ENCODE results near the gene SELENOM.
"Not testable (repeated sequence)": the region's sequence is repeated elsewhere in the genome, so short reads cannot be mapped to it uniquely, and the experiment has no call there.

Gene SELENOM

GRCh38 chr22:31073125-31073524 lies 34.2 kb downstream of the SELENOM start:
- not testable (repeated sequence) for DNase-seq

GRCh38 chr22:31069691-31070314 lies 37.6 kb downstream of the SELENOM start:
- DNase-seq = not testable (repeated sequence)

GRCh38 chr22:31068970-31069369 lies 38.4 kb downstream of the SELENOM start:
- no peak for DNase-seq

GRCh38 chr22:31064369-31064768 lies 43.0 kb downstream of the SELENOM start:
- no peak for DNase-seq

- DNase-seq = no peak
These were observed 44.7 kb downstream of the SELENOM start for GRCh38 chr22:31062566-31063230.

- not testable (repeated sequence) for DNase-seq
These were observed 47.7 kb downstream of the SELENOM start for GRCh38 chr22:31059663-31060062.

- DNase-seq = no peak
These were observed 50.3 kb downstream of the SELENOM start for GRCh38 chr22:31056986-31057599.

- DNase-seq = peak; percentile 99
These were observed 51.7 kb downstream of the SELENOM start for GRCh38 chr22:31055635-31056159.

GRCh38 chr22:31055117-31055634 lies 52.2 kb downstream of the SELENOM start:
- no peak for DNase-seq
